ENCODE measurements around the gene CPAMD8. TPM values are rescaled to one million over a fixed set of nuclear protein-coding genes. Genes with fewer than 3 reads are reported as not detected.

The CPAMD8 gene
- total and polyA plus RNA-seq, 10 of the 15 experiments (the other 5 are each of a cell fraction or from before 2014, with no cell fraction given) = 0.12 to 0.97 (median 0.25) TPM; not detected in 3

DNA sequence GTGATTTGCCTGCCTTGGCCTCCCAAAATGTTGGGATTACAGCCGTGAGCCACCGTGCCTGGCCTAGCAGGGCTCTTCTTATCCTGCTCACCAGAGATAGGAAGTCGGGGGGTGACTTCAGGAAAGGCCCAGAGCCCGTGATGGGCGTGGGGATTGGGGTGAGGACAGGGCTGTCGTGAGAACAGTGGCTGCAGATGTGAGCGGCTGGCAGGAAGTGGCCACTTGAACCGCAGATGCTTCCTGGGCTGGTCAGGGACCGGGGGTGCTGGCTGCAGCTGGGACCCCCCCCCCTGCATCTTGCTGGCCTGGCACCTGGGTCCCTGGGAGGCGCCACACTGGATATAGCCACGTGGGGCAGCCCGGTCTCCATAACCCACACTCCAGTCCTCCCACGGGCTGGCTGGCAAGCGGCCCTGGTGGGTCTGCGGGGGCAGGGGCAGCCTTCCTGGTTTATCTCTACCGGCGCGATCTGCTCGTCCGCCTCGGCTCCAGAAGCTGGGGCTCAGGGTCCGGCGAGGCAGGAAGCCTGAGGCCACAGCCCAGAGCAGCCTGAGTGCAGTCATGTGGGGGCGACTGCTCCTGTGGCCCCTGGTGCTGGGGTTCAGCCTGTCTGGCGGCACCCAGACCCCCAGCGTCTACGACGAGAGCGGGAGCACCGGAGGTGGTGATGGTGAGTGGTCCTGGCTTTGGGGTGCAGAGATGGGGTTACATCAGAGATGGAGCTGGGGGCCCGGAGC, 137.8 kb downstream of the CPAMD8 start, which contains the start of gene F2RL3 (continued):
- no peak for TF ChIP-seq RAD51 (IDR thresholded peaks at IDR 0.05)
- TF ChIP-seq NFIC (IDR thresholded peaks at IDR 0.05; ENCODE audit: low read depth, low read length) = no peak; the same call in 1 of the 2 replicates
- TF ChIP-seq, protein P1, sequence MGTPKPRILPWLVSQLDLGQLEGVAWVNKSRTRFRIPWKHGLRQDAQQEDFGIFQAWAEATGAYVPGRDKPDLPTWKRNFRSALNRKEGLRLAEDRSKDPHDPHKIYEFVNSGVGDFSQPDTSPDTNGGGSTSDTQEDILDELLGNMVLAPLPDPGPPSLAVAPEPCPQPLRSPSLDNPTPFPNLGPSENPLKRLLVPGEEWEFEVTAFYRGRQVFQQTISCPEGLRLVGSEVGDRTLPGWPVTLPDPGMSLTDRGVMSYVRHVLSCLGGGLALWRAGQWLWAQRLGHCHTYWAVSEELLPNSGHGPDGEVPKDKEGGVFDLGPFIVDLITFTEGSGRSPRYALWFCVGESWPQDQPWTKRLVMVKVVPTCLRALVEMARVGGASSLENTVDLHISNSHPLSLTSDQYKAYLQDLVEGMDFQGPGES (IDR thresholded peaks at IDR 0.05) = no peak
- TF ChIP-seq, protein P2, sequence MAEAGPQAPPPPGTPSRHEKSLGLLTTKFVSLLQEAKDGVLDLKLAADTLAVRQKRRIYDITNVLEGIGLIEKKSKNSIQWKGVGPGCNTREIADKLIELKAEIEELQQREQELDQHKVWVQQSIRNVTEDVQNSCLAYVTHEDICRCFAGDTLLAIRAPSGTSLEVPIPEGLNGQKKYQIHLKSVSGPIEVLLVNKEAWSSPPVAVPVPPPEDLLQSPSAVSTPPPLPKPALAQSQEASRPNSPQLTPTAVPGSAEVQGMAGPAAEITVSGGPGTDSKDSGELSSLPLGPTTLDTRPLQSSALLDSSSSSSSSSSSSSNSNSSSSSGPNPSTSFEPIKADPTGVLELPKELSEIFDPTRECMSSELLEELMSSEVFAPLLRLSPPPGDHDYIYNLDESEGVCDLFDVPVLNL (IDR thresholded peaks at IDR 0.05; ENCODE audit: low read depth, low read length) = no peak
- no peak for TF ChIP-seq CBX3 (IDR thresholded peaks at IDR 0.05; ENCODE audit: borderline replicate concordance, low read depth)
- no peak for TF ChIP-seq TCF7 (IDR thresholded peaks at IDR 0.05; ENCODE audit: borderline replicate concordance)
- no peak for TF ChIP-seq CBX5 (IDR thresholded peaks at IDR 0.05; ENCODE audit: low read depth)
- TF ChIP-seq, protein P3, sequence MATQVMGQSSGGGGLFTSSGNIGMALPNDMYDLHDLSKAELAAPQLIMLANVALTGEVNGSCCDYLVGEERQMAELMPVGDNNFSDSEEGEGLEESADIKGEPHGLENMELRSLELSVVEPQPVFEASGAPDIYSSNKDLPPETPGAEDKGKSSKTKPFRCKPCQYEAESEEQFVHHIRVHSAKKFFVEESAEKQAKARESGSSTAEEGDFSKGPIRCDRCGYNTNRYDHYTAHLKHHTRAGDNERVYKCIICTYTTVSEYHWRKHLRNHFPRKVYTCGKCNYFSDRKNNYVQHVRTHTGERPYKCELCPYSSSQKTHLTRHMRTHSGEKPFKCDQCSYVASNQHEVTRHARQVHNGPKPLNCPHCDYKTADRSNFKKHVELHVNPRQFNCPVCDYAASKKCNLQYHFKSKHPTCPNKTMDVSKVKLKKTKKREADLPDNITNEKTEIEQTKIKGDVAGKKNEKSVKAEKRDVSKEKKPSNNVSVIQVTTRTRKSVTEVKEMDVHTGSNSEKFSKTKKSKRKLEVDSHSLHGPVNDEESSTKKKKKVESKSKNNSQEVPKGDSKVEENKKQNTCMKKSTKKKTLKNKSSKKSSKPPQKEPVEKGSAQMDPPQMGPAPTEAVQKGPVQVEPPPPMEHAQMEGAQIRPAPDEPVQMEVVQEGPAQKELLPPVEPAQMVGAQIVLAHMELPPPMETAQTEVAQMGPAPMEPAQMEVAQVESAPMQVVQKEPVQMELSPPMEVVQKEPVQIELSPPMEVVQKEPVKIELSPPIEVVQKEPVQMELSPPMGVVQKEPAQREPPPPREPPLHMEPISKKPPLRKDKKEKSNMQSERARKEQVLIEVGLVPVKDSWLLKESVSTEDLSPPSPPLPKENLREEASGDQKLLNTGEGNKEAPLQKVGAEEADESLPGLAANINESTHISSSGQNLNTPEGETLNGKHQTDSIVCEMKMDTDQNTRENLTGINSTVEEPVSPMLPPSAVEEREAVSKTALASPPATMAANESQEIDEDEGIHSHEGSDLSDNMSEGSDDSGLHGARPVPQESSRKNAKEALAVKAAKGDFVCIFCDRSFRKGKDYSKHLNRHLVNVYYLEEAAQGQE (IDR thresholded peaks at IDR 0.05; ENCODE audit: low read depth, low read length) = no peak
- TF ChIP-seq ZBTB33 (IDR thresholded peaks at IDR 0.05) = no peak
- TF ChIP-seq, protein P4, sequence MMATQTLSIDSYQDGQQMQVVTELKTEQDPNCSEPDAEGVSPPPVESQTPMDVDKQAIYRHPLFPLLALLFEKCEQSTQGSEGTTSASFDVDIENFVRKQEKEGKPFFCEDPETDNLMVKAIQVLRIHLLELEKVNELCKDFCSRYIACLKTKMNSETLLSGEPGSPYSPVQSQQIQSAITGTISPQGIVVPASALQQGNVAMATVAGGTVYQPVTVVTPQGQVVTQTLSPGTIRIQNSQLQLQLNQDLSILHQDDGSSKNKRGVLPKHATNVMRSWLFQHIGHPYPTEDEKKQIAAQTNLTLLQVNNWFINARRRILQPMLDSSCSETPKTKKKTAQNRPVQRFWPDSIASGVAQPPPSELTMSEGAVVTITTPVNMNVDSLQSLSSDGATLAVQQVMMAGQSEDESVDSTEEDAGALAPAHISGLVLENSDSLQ (IDR thresholded peaks at IDR 0.05) = peak; percentile 80
- TF ChIP-seq FOXK2 (IDR thresholded peaks at IDR 0.05) = no peak
- TF ChIP-seq MYB (IDR thresholded peaks at IDR 0.05; ENCODE audit: borderline replicate concordance, low read depth, low read length) = no peak
- TF ChIP-seq SUZ12 (IDR thresholded peaks at IDR 0.05; ENCODE audit: unreplicated experiment) = no peak
- TF ChIP-seq SKIL (IDR thresholded peaks at IDR 0.05; ENCODE audit: low read depth, poor library complexity, severe bottlenecking) = peak; percentile 41
- no peak for TF ChIP-seq KAT2A (conservative IDR thresholded peaks at IDR 0.05; ENCODE audit: control insufficient read depth, low read depth, low read length)
- TF ChIP-seq, protein P5, sequence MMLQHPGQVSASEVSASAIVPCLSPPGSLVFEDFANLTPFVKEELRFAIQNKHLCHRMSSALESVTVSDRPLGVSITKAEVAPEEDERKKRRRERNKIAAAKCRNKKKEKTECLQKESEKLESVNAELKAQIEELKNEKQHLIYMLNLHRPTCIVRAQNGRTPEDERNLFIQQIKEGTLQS (IDR thresholded peaks at IDR 0.05; ENCODE audit: borderline replicate concordance, extremely low read depth, low read depth, low read length) = no peak
- no peak for TF ChIP-seq ZSCAN29 (IDR thresholded peaks at IDR 0.05)
- no peak for TF ChIP-seq NRF1 (conservative IDR thresholded peaks at IDR 0.05; ENCODE audit: low read depth, low read length)

Data from GM12878 (cell line).